ENCODE results near the gene PRDM13.

DNA sequence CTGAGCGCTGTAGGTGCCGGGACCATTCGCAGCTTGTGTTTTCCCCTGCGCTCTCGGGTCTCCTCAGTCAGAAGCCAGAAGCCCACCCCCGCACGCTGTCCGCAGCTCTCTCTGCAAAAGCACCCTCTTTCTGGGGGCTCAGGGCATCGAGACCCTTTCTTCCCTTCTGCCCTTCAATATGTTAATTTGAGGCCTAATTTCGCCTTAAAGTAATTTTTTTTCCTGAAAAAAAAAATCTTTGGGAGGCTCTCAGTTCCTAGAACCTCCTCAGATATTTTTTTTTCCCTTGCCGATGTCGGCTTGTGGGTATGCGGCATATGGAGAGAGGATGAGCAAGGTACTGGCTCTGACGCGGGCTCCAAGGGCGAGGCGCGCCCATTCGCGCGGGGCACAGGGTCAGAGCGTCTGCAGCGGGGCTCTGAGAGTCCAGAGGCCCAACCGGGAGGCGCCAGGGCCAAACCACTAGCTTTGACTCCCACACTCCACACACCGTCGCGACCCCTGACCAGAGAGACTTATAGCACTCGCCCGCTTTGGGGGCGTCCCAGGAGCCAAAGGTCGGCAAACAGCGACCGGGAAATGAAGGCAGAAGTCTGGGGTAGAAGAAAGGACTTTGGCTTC lies 893 bp downstream of the PRDM13 start:
- TF ChIP-seq EP300 (IDR thresholded peaks at IDR 0.05; ENCODE audit: low read depth in 2 of 2, low read length in 2 of 2) (no peak), EP300 (CRISPR knock-in tag; IDR thresholded peaks at IDR 0.05; ENCODE audit: borderline replicate concordance) (no peak), FOXK1 (CRISPR knock-in tag; IDR thresholded peaks at IDR 0.05; ENCODE audit: borderline replicate concordance, low read depth) (no peak), CTCF (CRISPR knock-in tag; IDR thresholded peaks at IDR 0.05) (no peak), U2AF1 (optimal IDR thresholded peaks at IDR 0.05; ENCODE audit: low read depth, low read length) (no peak), MAFG (CRISPR knock-in tag; IDR thresholded peaks at IDR 0.05) (no peak), HDAC1 (CRISPR knock-in tag; IDR thresholded peaks at IDR 0.05) (no peak), HCFC1 (IDR thresholded peaks at IDR 0.05; ENCODE audit: low read depth, low read length) (no peak)
- TF ChIP-seq, protein P1, sequence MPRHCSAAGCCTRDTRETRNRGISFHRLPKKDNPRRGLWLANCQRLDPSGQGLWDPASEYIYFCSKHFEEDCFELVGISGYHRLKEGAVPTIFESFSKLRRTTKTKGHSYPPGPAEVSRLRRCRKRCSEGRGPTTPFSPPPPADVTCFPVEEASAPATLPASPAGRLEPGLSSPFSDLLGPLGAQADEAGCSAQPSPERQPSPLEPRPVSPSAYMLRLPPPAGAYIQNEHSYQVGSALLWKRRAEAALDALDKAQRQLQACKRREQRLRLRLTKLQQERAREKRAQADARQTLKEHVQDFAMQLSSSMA (CRISPR knock-in tag; IDR thresholded peaks at IDR 0.05), result no peak

All from HepG2 (cell line).